Gastrocnemius medialis (tissue), 4 donors: ENCODE measurements around the gene SLC6A17. TPM values are rescaled to one million over a fixed set of nuclear protein-coding genes. Genes with fewer than 3 reads are reported as not detected.

Source experiments
- ATAC-seq, 2 donors: fragments of 150-250 bp; one replicate each; pipeline ENCODE4 v1.9.1; 2016
- DNase-seq, 2 donors: peaks; one replicate each; pipeline ENCODE4 v3.0.0-alpha.2; 2019
- H3K27ac ChIP-seq, 4 donors: fragments of 200-600 bp; sonication (generic); 1 replicate in 1 of 4; 2 replicates in 3 of 4; pipeline ENCODE4 v1.5.1; 2016 to 2018; ENCODE audit warnings: mild to moderate bottlenecking in 2 of 4, moderate library complexity in 1 of 4
- H3K27me3 ChIP-seq, 3 donors: fragments of 200-600 bp; sonication (generic) in 2 of 3; 1 replicate in 1 of 3; 2 replicates in 2 of 3; pipeline versions ENCODE4 v1.5.1 to v1.6.0; 2016 to 2019; ENCODE audit warnings: mild to moderate bottlenecking in 1 of 3, moderate library complexity in 1 of 3
- H3K36me3 ChIP-seq, 2 donors: fragments of 200-600 bp; sonication (generic) in 1 of 2; one replicate each; pipeline ENCODE4 v1.5.1; 2017 to 2018
- H3K4me1 ChIP-seq, 2 donors: fragments of 200-600 bp; sonication (generic) in 1 of 2; one replicate each; pipeline ENCODE4 v1.5.1; 2016 to 2017; ENCODE audit warnings: mild to moderate bottlenecking in 2 of 2
- H3K4me3 ChIP-seq, 4 donors: fragments of 200-600 bp; sonication (generic) in 3 of 4; 1 replicate in 1 of 4; 2 replicates in 3 of 4; pipeline ENCODE4 v1.5.1; 2016 to 2019; ENCODE audit warnings: mild to moderate bottlenecking in 2 of 4
- H3K9me3 ChIP-seq, 3 donors: fragments of 200-600 bp; sonication (generic) in 2 of 3; 1 replicate in 1 of 3; 2 replicates in 2 of 3; pipeline ENCODE4 v1.5.1; 2016 to 2019
- POLR2A ChIP-seq, 2 donors: fragments of 450-650 bp; IDR thresholded peaks; one replicate each; pipeline ENCODE4 v1.6.1; 2017; ENCODE audit warnings: antibody characterized with exemption in 2 of 2, mild to moderate bottlenecking in 2 of 2, moderate library complexity in 2 of 2
- in situ Hi-C, 4 donors: fragments of 200-750 bp; cut with MboI; loops; one replicate each; pipeline versions ENCODE4 v1.15.0 to v1.8.0; 2017; ENCODE audit warnings: low sequenced_read_pairs in 4 of 4
- intact Hi-C: fragments of 100-400 bp; cut with DNase I; formaldehyde crosslinking; loops from one replicate; pipeline ENCODE4 v1.15.1; 2023; ENCODE audit warnings: low total_unique reads
- total RNA-seq, 4 donors: library from RNA; depleted of rRNA; stranded (reverse); fragments of >200 nt; gene quantifications; one replicate each; pipeline versions ENCODE4 v1.1.0 to v1.2.3, GENCODE V29; 2016
- TF ChIP-seq, protein P1 (sequence below), 5 experiments: fragments of 450-650 bp in 3 of 5; fragments of 200-600 bp in 2 of 5; sonication (generic) in 2 of 5; IDR thresholded peaks in 4 of 5; conservative IDR thresholded peaks in 1 of 5; 1 replicate in 4 of 5; 2 replicates in 1 of 5; pipeline ENCODE4 v1.5.1; 2016 to 2019; ENCODE audit warnings: antibody characterized with exemption in 5 of 5, mild to moderate bottlenecking in 3 of 5, moderate library complexity in 3 of 5

The SLC6A17 gene
- total RNA-seq, 4 donors from 2014 or later: 0.02 to 0.03 TPM; not detected in 2

DNA sequence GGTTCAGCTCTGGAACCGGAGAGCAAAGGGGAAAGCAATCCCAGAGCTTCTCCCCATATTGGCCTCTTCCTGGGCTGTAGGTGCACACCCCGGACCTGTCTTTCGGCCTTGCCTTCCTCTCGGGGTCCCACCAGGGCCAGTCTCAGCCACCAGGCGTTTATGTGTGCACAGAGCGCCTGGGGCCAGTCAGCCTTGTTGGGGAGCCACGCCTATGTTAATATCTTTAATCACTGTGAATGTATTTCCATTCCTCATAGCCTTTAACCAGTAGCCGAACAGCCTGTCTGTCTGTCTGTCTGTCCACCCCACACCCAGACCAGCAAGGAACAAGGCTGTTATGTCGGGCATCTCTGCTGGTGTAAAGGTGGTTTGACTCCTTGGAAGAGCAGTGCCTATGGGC, 78.6 kb downstream of the SLC6A17 start:
- no peaks in the 10 kb centered on the region for H3K4me1 ChIP-seq
- no peaks in the 10 kb centered on the region for H3K36me3 ChIP-seq
- ATAC-seq: no peak
- H3K27me3 ChIP-seq: no peaks in the 10 kb centered on the region
- DNase-seq: no peak
- TF ChIP-seq, protein P1, sequence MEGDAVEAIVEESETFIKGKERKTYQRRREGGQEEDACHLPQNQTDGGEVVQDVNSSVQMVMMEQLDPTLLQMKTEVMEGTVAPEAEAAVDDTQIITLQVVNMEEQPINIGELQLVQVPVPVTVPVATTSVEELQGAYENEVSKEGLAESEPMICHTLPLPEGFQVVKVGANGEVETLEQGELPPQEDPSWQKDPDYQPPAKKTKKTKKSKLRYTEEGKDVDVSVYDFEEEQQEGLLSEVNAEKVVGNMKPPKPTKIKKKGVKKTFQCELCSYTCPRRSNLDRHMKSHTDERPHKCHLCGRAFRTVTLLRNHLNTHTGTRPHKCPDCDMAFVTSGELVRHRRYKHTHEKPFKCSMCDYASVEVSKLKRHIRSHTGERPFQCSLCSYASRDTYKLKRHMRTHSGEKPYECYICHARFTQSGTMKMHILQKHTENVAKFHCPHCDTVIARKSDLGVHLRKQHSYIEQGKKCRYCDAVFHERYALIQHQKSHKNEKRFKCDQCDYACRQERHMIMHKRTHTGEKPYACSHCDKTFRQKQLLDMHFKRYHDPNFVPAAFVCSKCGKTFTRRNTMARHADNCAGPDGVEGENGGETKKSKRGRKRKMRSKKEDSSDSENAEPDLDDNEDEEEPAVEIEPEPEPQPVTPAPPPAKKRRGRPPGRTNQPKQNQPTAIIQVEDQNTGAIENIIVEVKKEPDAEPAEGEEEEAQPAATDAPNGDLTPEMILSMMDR (IDR thresholded peaks at IDR 0.05 in 4 of 5, conservative IDR thresholded peaks at IDR 0.05 in 1 of 5): no peak
- TF ChIP-seq POLR2A (IDR thresholded peaks at IDR 0.05): no peak
- H3K27ac ChIP-seq: peak overlapping the region in 3 of 4 donors; percentile 15 to 68 (median 52)
- in situ Hi-C loops: no loop called here
- H3K9me3 ChIP-seq: no peaks in the 10 kb centered on the region
- intact Hi-C loops: no loop called here
- H3K4me3 ChIP-seq: no peak overlapping the region

DNA sequence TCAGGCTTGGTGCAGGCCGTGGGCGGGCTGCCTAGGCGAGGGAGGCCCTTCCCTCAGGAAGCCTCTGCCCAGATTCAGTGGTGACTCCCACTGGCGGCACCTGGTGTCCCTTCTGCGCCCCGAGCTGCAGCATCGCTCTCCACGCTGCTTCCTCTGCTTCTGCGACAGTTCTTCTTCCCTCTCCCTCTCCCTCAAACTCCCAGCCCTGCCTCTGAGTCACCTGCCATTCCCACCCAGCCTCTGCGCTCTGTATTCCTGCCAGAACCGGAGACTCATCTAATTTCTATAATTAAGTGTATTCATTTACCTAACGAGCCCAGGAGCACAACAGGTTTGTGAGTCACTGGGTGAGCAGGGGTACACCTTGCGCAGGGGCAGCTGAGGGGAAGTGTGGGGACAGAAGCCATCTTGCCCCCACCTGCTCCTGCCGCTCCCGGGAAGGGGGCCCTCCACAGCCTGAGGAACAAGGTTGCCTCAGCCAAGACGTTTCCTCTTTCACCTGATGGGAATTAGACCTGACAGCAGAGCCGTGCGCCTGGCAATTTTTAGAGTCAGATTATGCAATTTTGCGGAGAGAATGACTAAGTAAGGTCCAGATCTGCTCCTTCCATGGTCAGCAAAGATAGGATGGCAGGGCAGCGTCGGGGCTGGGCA, 79.2 kb downstream of the SLC6A17 start:
- ATAC-seq: peak; percentile 82 to 90
- no peaks in the 10 kb centered on the region for H3K36me3 ChIP-seq
- no peaks in the 10 kb centered on the region for H3K4me1 ChIP-seq

DNA sequence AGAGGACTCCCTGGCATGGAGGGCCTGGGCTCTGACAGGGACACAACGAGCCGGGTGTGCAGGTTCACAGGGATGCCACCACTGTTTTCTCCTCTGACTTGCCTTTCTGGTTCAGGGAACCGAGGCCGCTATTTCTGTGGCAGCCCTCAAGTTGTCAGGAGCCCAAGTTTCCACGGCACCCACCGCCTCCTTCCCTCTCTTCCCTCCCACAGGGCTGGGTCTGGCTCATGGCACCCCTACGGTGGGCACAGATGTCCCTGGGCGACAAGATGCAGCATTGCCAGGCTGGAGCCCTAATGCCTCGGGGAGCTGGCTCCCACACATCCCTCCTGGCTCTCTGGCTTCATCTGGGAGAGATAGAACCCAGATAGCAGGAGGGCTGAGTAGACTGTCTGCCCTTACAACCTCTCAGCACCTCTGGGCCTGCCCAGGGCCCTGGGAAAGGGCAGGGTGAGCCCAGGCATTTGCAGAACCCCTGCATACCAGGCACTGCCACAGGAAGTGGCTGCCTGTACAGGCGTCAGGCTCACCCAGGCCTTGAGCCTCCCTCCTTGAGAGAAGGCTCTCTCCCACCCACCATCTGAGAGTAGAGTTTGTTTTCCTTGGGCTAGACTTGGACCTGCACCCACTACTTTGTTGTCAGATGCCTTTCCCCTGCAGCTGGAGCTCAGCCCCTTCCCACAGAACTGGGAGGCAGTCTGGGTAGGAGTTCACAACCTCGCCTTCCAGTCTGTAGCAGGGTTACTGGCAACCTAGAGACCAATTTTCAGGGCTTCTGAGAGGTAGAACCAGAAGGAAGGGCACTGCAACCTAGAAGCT, 80.3 kb downstream of the SLC6A17 start:
- H3K27ac ChIP-seq: peak overlapping the region in 1 of 4 donors; percentile 68
- no peak overlapping the region for H3K4me3 ChIP-seq
- H3K27me3 ChIP-seq: no peaks in the 10 kb centered on the region
- in situ Hi-C loops: no loop called here
- no peaks in the 10 kb centered on the region for H3K36me3 ChIP-seq
- DNase-seq (no peak), ATAC-seq (no peak)
- TF ChIP-seq, protein P1 (IDR thresholded peaks at IDR 0.05 in 4 of 5, conservative IDR thresholded peaks at IDR 0.05 in 1 of 5): no peak
- TF ChIP-seq POLR2A (IDR thresholded peaks at IDR 0.05): no peak
- H3K4me1 ChIP-seq: no peaks in the 10 kb centered on the region
- no peaks in the 10 kb centered on the region for H3K9me3 ChIP-seq
- intact Hi-C loops: no loop called here

More for the DNA sequence above, 79.2 kb downstream of the SLC6A17 start:
- Histone ChIP-seq H3K4me3 (no peak overlapping the region), H3K27me3 (no peaks in the 10 kb centered on the region), H3K9me3 (no peaks in the 10 kb centered on the region), H3K27ac (peak overlapping the region in 3 of 4 donors; percentile 15 to 68 (median 52))
- peak; percentile 19 to 67 for DNase-seq
- in situ Hi-C loops (no loop called here), intact Hi-C loops (no loop called here)
- TF ChIP-seq, protein P1 (IDR thresholded peaks at IDR 0.05 in 4 of 5, conservative IDR thresholded peaks at IDR 0.05 in 1 of 5): no peak
- TF ChIP-seq POLR2A (IDR thresholded peaks at IDR 0.05): no peak

DNA sequence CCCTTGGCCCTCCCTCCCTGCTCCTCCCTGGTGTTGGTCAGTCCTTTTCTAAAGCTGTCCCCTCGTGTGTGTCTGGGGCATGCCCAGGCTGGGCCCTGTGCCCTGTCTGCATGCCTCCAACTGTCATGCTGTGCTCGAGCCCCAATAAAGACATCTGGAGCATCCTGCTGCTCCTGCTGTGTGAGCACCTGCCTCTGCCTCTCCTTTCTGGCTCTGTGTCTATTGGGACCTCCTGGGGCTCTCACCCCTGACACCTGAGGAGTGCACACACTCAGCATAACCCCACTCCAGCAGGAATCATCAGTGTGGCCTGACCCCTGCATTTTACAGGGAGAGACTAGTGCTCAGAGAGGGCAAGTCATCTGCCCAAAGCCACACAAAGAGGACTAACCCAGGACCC, 83.6 kb downstream of the SLC6A17 start:
- no peaks in the 10 kb centered on the region for H3K27me3 ChIP-seq
- no peaks in the 10 kb centered on the region for H3K9me3 ChIP-seq
- in situ Hi-C loops: no loop called here
- intact Hi-C loops: no loop called here
- H3K4me3 ChIP-seq: no peak overlapping the region
- H3K4me1 ChIP-seq: no peaks in the 10 kb centered on the region
- no peaks in the 10 kb centered on the region for H3K36me3 ChIP-seq
- ATAC-seq: no peak
- H3K27ac ChIP-seq: no peak overlapping the region
- no peak for DNase-seq
- TF ChIP-seq, protein P1 (IDR thresholded peaks at IDR 0.05 in 4 of 5, conservative IDR thresholded peaks at IDR 0.05 in 1 of 5): no peak
- no peak for TF ChIP-seq POLR2A (IDR thresholded peaks at IDR 0.05)
